Activated T-helper 9 cell treated with anti-CD3 and anti-CD28 coated beads, Interleukin-2, amount 50 U/mL, for 16 hours (primary cell): Measurements from ENCODE around the gene NEK10.
"Not testable (repeated sequence)": the region's sequence is repeated elsewhere in the genome, so short reads cannot be mapped to it uniquely, and the experiment has no call there.

Experiments
- DNase-seq: peaks from one replicate; pipeline ENCODE4 v3.0.0-alpha.2; 2020; ENCODE audit warnings: low read depth

NEK10 gene

DNA sequence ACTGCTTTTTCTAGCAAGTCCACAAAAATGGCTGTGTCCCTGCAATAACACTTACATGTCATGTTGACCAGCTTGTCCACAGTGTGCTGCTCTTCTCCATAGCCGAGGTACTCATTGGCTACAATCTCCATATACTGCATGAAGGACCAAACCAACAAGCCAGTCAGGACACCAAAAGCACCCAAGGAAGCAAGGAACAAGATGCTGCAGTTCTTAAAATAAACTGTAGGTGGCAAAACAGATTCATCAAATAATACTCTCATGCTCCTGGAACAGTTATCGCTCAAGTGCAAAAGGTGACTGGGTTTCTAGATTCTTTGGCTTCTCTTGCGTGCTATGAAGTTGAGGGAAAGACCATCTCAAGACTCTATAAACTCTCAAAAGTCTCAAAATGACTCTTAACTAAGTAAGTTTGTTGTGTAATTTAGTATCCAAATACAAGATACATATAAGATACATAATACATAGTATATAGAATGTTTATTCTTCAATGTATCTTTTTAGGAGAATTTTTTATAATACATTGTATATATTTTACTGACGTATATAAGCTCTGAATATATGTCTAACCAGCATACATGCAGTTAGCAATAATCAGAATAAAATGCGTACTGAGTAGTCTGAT lies 57.0 kb downstream of the NEK10 start:
- DNase-seq = no peak

- DNase-seq = no peak
These were observed 57.8 kb downstream of the NEK10 start for GRCh38 chr3:27311400-27311799.

DNA sequence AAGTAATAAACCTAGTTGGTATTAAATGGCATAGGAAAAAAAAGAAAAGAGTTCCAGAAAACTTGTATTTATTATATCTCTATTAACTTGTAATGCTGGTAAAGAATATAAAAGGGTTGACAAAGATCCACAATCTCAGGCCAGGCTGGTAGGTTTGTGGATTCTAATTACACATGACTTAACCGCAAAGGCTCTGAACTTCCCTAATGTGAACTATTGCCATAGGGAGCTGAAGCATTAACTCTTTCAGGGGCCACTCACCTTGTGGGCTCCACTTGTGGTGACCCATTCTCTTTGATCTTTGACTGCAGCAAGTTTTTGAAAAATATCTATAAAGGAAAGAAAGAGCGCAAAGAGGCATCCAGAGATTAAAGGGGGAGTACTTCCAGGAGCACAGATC lies 58.5 kb downstream of the NEK10 start:
- no peak for DNase-seq

- no peak for DNase-seq
These were observed 61.6 kb downstream of the NEK10 start for GRCh38 chr3:27307566-27307965.

- DNase-seq = no peak
These were observed 66.3 kb downstream of the NEK10 start for GRCh38 chr3:27302891-27303290.

GRCh38 chr3:27298981-27299380 lies 70.2 kb downstream of the NEK10 start:
- not testable (repeated sequence) for DNase-seq

DNA sequence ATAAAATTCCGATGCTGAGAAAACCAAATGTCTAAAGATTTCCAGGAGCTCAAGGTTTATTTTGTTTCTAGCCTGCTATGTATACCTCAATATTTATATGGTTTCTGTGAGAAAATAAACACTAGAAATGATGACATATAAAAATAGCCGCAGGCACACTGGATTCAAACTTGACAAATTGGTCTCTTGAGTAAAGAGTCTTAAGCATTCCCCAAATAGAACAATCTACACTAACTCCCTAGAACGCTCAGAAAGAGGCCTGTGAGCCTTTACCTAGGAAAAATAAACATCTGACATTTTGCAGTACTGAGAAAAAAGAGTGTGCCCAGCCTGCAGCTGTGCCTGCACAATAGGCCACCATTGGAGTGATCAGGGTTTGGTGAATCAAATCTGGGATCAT lies 75.2 kb downstream of the NEK10 start:
- DNase-seq = no peak

DNA sequence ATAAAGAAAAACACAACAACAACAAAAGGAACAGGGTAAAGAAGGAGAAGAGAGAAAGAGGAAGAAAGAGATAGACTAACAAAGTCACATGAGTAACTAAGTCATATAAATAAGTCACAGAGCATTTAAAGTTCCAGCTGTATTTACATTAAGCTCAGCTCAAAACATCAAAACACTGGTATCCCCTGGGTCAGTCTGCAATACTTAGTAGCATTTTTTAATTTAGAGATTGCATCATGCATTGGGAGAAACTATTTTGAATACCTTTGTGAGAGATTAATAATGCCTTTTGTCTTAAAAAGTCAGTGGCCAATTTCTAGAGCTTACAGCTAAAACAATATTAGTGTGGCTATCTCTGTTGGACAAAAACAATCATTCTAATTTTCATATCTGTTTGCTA lies 78.4 kb downstream of the NEK10 start:
- DNase-seq = no peak

GRCh38 chr3:27289769-27290413 lies 79.3 kb downstream of the NEK10 start:
- DNase-seq = no peak

- no peak for DNase-seq
These were observed 82.1 kb downstream of the NEK10 start for GRCh38 chr3:27287052-27287451.

DNA sequence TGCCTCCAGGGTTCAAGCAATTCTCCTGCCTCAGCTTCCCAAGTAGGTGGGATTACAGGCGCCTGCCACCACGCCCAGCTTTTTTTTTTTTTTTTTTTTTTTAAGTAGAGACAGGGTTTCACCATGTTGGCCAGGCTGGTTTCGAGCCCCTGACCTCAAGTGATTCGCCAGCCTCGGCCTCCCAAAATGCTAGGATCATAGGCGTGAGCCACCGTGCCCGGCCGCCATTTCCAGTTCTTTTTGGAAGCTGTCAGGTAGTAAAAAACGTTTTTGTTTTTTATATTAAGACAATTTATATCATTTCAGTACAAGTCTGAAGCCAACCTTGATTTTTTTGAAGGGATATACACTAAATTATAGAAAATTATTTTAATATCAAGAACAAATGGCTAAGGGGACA lies 82.7 kb downstream of the NEK10 start:
- not testable (repeated sequence) for DNase-seq

GRCh38 chr3:27285668-27286067 lies 83.5 kb downstream of the NEK10 start:
- DNase-seq = no peak

DNA sequence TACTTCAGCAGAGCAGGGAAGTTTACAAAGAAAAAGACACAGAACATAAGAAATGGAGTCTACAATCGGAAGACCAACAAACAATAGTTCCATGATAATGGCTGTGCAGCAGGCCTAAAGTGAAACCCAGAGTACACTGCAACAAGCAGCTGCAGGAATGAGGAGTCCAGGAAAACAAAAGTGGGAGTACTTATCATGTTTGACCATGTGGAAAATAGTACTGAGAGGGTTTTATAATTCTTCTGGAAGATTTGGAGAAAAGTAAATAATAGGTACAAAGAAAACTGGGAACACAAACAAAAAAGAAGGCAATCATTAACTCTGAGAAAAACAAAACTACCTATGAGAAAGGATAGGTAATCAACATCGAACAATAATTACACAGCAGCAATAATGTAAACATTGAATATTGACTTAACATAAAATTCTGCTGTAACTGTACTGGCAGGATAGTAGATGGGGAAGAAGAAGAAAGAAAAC lies 87.5 kb downstream of the NEK10 start:
- DNase-seq = no peak

GRCh38 chr3:27279123-27279522 lies 90.1 kb downstream of the NEK10 start:
- no peak for DNase-seq

- DNase-seq = no peak
These were observed 90.7 kb downstream of the NEK10 start for GRCh38 chr3:27278383-27279055.

GRCh38 chr3:27275441-27275990 lies 93.7 kb downstream of the NEK10 start:
- DNase-seq = no peak

GRCh38 chr3:27271890-27272289 lies 97.3 kb downstream of the NEK10 start:
- no peak for DNase-seq

- DNase-seq = no peak
These were observed 114.3 kb downstream of the NEK10 start for GRCh38 chr3:27254896-27255295.

- DNase-seq = no peak
These were observed 115.4 kb downstream of the NEK10 start for GRCh38 chr3:27253831-27254230.

GRCh38 chr3:27253391-27253790 lies 115.8 kb downstream of the NEK10 start:
- no peak for DNase-seq

- no peak for DNase-seq
These were observed 116.5 kb downstream of the NEK10 start for GRCh38 chr3:27252646-27253045.

DNA sequence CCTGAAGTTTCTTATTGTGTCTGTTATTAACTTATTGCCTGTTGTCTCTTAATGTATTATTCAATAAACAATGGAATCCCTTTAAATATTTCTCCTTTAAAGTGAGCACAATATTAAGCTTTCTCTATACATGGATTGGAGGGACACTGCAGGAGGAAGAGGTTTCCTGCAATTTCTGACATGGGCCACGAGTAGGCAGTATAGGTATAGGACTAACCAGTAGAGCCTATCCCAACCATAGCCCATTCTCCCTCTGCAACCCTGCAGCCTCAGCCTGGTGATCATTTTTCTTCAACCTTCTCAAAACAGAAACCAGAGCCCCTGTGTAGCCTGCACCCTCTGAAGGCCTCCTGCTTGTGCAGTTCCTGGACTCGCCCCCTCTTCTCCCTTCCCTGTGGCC lies 124.8 kb downstream of the NEK10 start:
- no peak for DNase-seq

DNA sequence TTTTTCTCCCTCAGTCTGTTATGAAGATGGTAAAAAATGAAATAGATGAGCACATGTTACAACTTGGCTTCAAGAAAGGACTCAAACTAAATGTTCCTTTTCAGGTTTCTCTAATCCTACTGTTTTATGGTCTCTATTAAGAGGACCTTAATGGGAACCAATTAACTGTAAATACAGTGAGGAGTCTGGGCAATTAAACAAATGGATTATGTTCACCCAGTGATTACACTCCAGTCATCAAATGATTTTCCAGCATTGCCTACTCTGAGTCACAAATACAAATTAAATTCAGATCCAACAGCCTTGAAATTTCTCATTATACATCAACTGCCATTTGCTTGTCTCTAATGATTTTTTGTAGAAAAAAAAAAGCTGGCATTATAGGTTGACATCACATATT lies 129.2 kb downstream of the NEK10 start:
- DNase-seq = no peak
